Memory B cell (primary cell): Measurements from ENCODE around the gene KLKB1.

Experiments used
- ATAC-seq: fragments of 150-1000 bp; cut with Tn5 transposase; 2 replicates; pipeline ENCODE4 v1.10.0; 2021; ENCODE audit warnings: low read depth, mild to moderate bottlenecking, moderate library complexity
- DNase-seq, 2 donors: peaks; one replicate each; pipeline ENCODE4 v3.0.0; 2022; ENCODE audit warnings: low spot score in 2 of 2
- H3K27ac Mint-ChIP-seq: one replicate; pipeline ENCODE4 v1.8.0; 2022; ENCODE audit warnings: mild to moderate bottlenecking, moderate library complexity, mixed read lengths
- H3K27me3 Mint-ChIP-seq: one replicate; pipeline ENCODE4 v1.8.0; 2022; ENCODE audit warnings: mixed read lengths
- H3K36me3 Mint-ChIP-seq: one replicate; pipeline ENCODE4 v1.8.0; 2022; ENCODE audit warnings: mild to moderate bottlenecking, mixed read lengths
- H3K4me1 Mint-ChIP-seq: one replicate; pipeline ENCODE4 v1.8.0; 2022; ENCODE audit warnings: mixed read lengths
- H3K4me3 Mint-ChIP-seq: one replicate; pipeline ENCODE4 v1.8.0; 2022; ENCODE audit warnings: mild to moderate bottlenecking, moderate library complexity, mixed read lengths
- H3K9me3 Mint-ChIP-seq: one replicate; pipeline ENCODE4 v1.8.0; 2022; ENCODE audit warnings: mixed read lengths

The KLKB1 gene

DNA sequence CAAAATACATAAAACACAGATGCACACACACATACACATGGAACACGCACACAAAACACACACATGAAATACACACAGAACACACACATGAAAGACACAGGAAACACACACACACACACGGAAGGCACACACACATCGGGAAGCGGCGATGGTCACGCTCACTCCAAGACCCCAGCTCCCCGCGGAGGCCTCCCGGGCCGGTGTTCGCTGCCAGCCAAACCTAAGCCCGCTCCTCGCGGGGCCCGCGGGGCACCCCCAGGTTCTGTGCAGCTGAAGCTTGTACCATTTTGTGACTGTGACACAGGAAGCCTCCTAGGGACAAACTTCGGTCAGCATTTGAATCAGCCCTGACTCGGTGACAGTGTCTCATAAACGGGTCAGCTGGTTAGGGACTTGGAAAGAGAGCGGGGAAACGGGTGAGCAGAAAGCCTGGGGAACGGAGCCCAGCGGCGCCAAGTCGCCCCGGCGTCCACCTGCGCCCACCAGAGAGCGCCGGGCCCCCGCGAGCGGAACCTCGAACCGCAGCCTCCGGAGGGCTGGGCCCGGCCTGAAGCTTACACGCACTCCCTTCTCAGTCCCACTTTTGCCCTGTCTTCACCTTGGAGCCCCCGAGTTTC, 70.8 kb downstream of the KLKB1 start:
- H3K27ac Mint-ChIP-seq, result no peak overlapping the region
- ATAC-seq (no peak), DNase-seq (peak in 1 of 2 donors; percentile 10)
- H3K4me1 Mint-ChIP-seq, result peaks cover 4% of the 10 kb centered on the region
- H3K4me3 Mint-ChIP-seq, result no peak overlapping the region
- peaks cover 9% of the 10 kb centered on the region for H3K27me3 Mint-ChIP-seq
- peaks cover 3% of the 10 kb centered on the region for H3K9me3 Mint-ChIP-seq
- no peaks in the 10 kb centered on the region for H3K36me3 Mint-ChIP-seq

DNA sequence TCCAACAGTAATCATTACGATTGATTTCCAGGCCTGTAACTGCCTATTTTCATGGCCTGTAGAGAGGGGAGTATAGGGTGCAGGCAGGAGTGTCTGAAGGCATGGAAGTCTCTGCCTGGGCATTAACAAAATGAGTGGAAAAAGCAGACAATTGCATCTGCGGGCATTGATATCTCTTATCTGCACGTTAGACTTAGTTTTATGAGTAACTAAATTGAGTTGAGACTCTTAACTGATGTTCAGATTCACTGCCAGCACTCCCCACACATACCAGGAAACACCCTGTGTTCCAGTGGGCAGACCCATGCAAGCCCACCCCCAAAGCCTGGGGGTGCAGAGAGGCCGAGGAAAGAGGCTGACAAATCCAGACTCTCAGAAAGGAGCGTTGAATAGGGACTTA, 72.0 kb downstream of the KLKB1 start:
- H3K27ac Mint-ChIP-seq, result no peak overlapping the region
- H3K4me1 Mint-ChIP-seq, result peaks cover 4% of the 10 kb centered on the region
- peaks cover 3% of the 10 kb centered on the region for H3K9me3 Mint-ChIP-seq
- DNase-seq (no peak), ATAC-seq (no peak)
- H3K36me3 Mint-ChIP-seq, result no peaks in the 10 kb centered on the region
- H3K27me3 Mint-ChIP-seq, result peaks cover 5% of the 10 kb centered on the region
- no peak overlapping the region for H3K4me3 Mint-ChIP-seq

DNA sequence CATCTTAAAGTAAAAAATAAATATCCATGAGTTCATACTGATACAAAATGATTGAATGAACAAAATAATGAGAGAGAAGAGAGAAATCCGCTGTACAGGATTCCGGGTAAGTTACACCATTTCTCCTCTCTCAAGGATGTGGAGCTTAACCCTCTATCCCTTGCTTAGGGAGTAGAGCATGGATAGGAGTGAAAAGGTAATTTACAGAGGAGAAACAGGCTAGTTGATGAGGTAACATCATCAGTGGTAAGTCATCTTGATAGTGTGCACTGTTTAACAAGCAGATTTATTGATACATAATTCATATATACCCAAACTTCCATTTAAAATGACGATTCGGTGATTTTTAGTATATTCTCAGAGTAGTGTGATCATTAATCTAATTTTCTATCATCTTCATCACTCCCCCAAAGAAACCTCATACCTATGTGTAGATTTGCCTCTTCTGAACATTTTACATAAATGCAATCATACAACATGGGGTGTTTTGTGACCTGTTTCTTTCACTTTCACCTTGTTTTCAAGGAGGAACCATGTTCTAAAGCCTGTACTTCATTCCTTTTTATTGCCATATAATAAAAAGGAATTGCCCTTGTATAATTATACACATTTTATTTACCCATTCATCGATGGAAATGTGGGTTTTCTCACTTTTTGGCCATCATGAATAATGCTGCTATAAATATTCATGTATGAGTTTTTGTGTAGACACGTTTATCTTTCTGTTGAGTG, 73.5 kb downstream of the KLKB1 start:
- Mint-ChIP-seq H3K36me3 (no peaks in the 10 kb centered on the region), H3K9me3 (peaks cover 3% of the 10 kb centered on the region), H3K27me3 (peaks cover 7% of the 10 kb centered on the region), H3K4me1 (peaks cover 4% of the 10 kb centered on the region), H3K27ac (no peak overlapping the region), H3K4me3 (no peak overlapping the region)
- DNase-seq (no peak), ATAC-seq (no peak)

DNA sequence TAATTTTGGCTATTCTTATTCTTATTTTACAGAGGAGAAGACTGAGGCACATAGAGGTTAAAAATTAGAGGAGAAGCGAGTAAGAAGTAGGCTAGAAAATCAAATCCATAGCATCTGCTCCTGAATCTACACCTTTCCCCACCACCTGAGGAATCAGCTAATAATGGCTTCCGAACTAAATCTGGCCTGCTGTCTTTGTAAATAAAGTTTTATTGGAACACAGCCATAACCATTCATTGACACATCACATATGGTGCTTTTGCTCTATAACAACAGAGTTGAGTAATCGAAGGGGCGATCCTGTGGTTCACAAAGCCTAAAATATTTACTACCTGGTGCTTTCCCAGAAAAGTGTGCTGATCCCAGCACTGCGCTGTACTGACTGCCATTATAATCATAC, 76.9 kb downstream of the KLKB1 start:
- DNase-seq, result no peak
- no peak for ATAC-seq
- no peaks in the 10 kb centered on the region for H3K4me1 Mint-ChIP-seq
- peaks cover 1% of the 10 kb centered on the region for H3K9me3 Mint-ChIP-seq
- no peak overlapping the region for H3K4me3 Mint-ChIP-seq
- H3K27ac Mint-ChIP-seq, result no peak overlapping the region
- H3K36me3 Mint-ChIP-seq, result no peaks in the 10 kb centered on the region
- peaks cover 10% of the 10 kb centered on the region for H3K27me3 Mint-ChIP-seq

DNA sequence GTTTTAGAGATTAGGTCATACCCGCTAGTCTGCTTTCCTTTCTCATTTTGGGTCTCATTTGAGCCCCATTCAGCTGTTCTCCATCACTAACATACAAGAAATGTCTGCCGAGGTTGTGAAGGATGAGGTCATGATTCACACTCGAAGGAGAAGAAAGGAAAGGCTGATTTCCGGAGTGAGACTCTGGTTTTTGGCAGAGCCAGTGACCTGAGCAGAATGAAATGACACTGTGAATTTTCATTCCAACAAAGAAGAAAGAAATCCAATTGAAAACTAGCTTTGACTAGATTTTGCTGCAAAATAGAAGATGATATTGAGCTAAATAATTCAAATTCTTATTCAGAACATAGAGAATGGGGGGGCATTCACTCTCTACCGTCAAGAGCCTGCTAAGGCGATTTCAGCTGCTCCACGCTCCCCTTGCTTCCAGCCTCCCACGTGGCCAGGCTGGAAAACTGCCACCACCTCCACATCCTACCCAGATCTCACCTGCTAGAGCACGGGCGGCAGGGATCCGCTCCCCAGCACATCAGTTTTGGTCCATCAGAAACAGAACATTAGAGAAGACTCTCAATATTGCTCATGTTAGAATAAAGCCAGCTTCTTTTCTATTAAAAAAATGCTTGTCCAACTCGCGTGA, 77.7 kb downstream of the KLKB1 start:
- H3K36me3 Mint-ChIP-seq, result no peaks in the 10 kb centered on the region
- DNase-seq, result no peak
- ATAC-seq, result no peak
- peaks cover 10% of the 10 kb centered on the region for H3K27me3 Mint-ChIP-seq
- no peaks in the 10 kb centered on the region for H3K4me1 Mint-ChIP-seq
- no peak overlapping the region for H3K4me3 Mint-ChIP-seq
- no peak overlapping the region for H3K27ac Mint-ChIP-seq
- peaks cover 1% of the 10 kb centered on the region for H3K9me3 Mint-ChIP-seq

DNA sequence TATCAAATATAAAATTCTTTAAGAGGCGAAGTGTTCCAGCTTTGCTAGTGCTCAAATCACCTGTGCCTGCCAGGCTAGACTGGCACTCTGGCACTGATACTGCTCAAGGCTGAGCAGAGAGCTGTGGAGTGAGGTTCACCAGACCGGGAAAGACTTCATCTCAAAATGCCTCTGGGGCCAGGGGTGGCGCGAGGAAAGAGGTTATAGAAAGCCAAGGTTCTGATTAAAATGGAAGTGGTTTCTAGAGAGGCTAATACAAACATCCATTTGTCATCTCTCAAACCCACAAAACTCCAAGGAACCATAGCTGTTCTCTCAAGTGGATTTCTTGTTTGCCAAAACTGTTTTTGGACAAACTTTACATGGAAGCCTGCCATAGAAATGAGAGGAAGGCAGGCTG, 80.2 kb downstream of the KLKB1 start:
- Mint-ChIP-seq H3K36me3 (no peaks in the 10 kb centered on the region), H3K9me3 (peaks cover 2% of the 10 kb centered on the region), H3K27ac (no peak overlapping the region), H3K4me1 (no peaks in the 10 kb centered on the region), H3K4me3 (no peak overlapping the region), H3K27me3 (peaks cover 12% of the 10 kb centered on the region)
- no peak for DNase-seq
- no peak for ATAC-seq

DNA sequence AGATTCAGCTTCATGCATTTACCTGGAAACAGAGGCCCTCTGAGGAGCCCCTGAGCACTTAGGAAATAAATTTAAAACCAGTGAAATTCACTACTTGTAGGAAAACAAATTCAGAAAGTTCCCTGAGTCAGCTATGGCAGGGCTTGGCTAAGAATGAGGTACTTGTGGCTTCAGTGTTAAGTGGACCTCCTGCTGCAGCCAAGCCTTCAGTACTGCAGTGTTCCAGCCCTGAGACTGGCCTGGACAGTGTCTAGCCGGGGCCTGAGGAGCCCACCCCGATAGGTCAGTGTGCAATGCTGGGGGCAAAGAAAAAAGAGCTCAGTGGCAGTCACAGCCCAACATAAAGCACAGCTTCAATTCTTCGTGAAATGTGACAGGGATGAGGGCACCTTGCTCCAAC, 80.6 kb downstream of the KLKB1 start:
- ATAC-seq, result no peak
- Mint-ChIP-seq H3K4me3 (no peak overlapping the region), H3K36me3 (no peaks in the 10 kb centered on the region), H3K9me3 (peaks cover 2% of the 10 kb centered on the region), H3K27me3 (peaks cover 12% of the 10 kb centered on the region), H3K27ac (no peak overlapping the region), H3K4me1 (no peaks in the 10 kb centered on the region)
- no peak for DNase-seq
